ENCODE results near the gene RPS28. TPM values are rescaled to one million over a fixed set of nuclear protein-coding genes. Genes with fewer than 3 reads are reported as not detected.
A peak's percentile ranks its signal among the peaks of the same experiment; 100 is the strongest.
"Not testable (repeated sequence)": the region's sequence is repeated elsewhere in the genome, so short reads cannot be mapped to it uniquely, and the experiment has no call there.

RPS28 gene
- total and polyA plus RNA-seq, 10 donors = 356 to 2,442 (median 1,570) TPM

GRCh38 chr19:8338835-8339234 is 17.5 kb downstream of the RPS28 start:
- Histone ChIP-seq H3K27me3 (replicated peaks in 1 of 7) (peaks cover 1 to 82% (median 39%) of the 10 kb centered on the region in 7 donors), H3K4me1 (peaks cover 7 to 96% (median 59%) of the 10 kb centered on the region in 6 donors), H3K27ac (peak overlapping the region in 1 of 8 donors; percentile 25), H3K9me3 (no peaks in the 10 kb centered on the region), H3K4me3 (no peak overlapping the region), H3K36me3 (peaks cover 0 to 10% (median 2%) of the 10 kb centered on the region in 6 donors)
- TF ChIP-seq POLR2AphosphoS5 (IDR thresholded peaks at IDR 0.05) (no peak), CTCF (IDR thresholded peaks at IDR 0.05 in 8 of 11, conservative IDR thresholded peaks at IDR 0.05 in 3 of 11) (no peak), POLR2A (IDR thresholded peaks at IDR 0.05) (no peak)
- intact Hi-C loops (cut with DNase I; ENCODE audit: low total_unique reads) = no loop called here
- WGBS, 5 donors = 69 to 76% (median 73%) methylated on average over 5 to 6 of the region's 6 CpGs
- no peak for DNase-seq

- peak overlapping the region in 7 of 8 donors; percentile 9 to 95 (median 88) for H3K27ac ChIP-seq
Observed at GRCh38 chr19:8340341-8341096, 19.2 kb downstream of the RPS28 start.

GRCh38 chr19:8341504-8341903 is 20.2 kb downstream of the RPS28 start:
- H3K9me3 ChIP-seq; H3K36me3 ChIP-seq; DNase-seq; intact Hi-C loops (cut with DNase I; ENCODE audit: low total_unique reads): not testable (repeated sequence)
- H3K4me1 ChIP-seq = peaks cover 3 to 72% (median 36%) of the 10 kb centered on the region in 6 donors
- H3K27me3 ChIP-seq (replicated peaks in 1 of 7) = peaks cover 0 to 73% (median 15%) of the 10 kb centered on the region in 7 donors
- H3K4me3 ChIP-seq = peak overlapping the region in 5 of 8 donors; percentile 51 to 77 (median 69)
- 84 to 97% (median 85%) methylated on average over 4 of the region's 4 CpGs for WGBS, 5 donors
- peak overlapping the region; percentile 58 to 95 (median 88) for H3K27ac ChIP-seq

More at GRCh38 chr19:8340341-8341096, 19.2 kb downstream of the RPS28 start:
- TF ChIP-seq POLR2A (IDR thresholded peaks at IDR 0.05) (no peak), CTCF (IDR thresholded peaks at IDR 0.05 in 8 of 11, conservative IDR thresholded peaks at IDR 0.05 in 3 of 11) (peak in 10 of 11 experiments; percentile 18 to 67 (median 40)), POLR2AphosphoS5 (IDR thresholded peaks at IDR 0.05) (peak; percentile 85 to 96 (median 95))
- Histone ChIP-seq H3K27me3 (replicated peaks in 1 of 7) (peaks cover 0 to 82% (median 22%) of the 10 kb centered on the region in 7 donors), H3K4me3 (peak overlapping the region in 3 of 8 donors; percentile 20 to 55 (median 53)), H3K9me3 (no peaks in the 10 kb centered on the region), H3K36me3 (no peaks in the 10 kb centered on the region), H3K4me1 (peaks cover 7 to 82% (median 44%) of the 10 kb centered on the region in 6 donors)
- 12 to 16% (median 14%) methylated on average over 14 to 15 of the region's 15 CpGs for WGBS, 5 donors
- DNase-seq = peak; percentile 83
- intact Hi-C loops (cut with DNase I; ENCODE audit: low total_unique reads) = no loop called here

- H3K27ac ChIP-seq = peak overlapping the region; percentile 76 to 95 (median 88)
- WGBS, 5 donors = 19 to 69% (median 28%) methylated on average over 3 to 14 of the region's 14 CpGs
- H3K27me3 ChIP-seq (replicated peaks in 1 of 7) = peaks cover 0 to 65% (median 15%) of the 10 kb centered on the region in 7 donors
- H3K36me3 ChIP-seq = no peaks in the 10 kb centered on the region
- DNase-seq = no peak
- peaks cover 3 to 64% (median 33%) of the 10 kb centered on the region in 6 donors for H3K4me1 ChIP-seq
- intact Hi-C loops (cut with DNase I; ENCODE audit: low total_unique reads) = no loop called here
- TF ChIP-seq POLR2A (IDR thresholded peaks at IDR 0.05) (no peak), CTCF (IDR thresholded peaks at IDR 0.05 in 8 of 11, conservative IDR thresholded peaks at IDR 0.05 in 3 of 11) (no peak), POLR2AphosphoS5 (IDR thresholded peaks at IDR 0.05) (no peak)
- H3K4me3 ChIP-seq = peak overlapping the region; percentile 51 to 77 (median 61)
- H3K9me3 ChIP-seq = no peaks in the 10 kb centered on the region
Observed at GRCh38 chr19:8342316-8342683, 21.0 kb downstream of the RPS28 start.

Data from spleen (tissue), 11 donors.